Fibroblast of lung (primary cell): ENCODE results near the gene SGK1. TPM values are rescaled to one million over a fixed set of nuclear protein-coding genes. Genes with fewer than 3 reads are reported as not detected.
A peak's percentile ranks its signal among the peaks of the same experiment; 100 is the strongest.
"Not testable (repeated sequence)": the region's sequence is repeated elsewhere in the genome, so short reads cannot be mapped to it uniquely, and the experiment has no call there.

Experiments used
- DNase-seq, 2 donors: peaks; one replicate each; pipeline versions ENCODE4 v3.0.0 to v3.0.0-alpha.2; 2010; ENCODE audit warnings: low read depth in 2 of 2
- H2AFZ ChIP-seq: 2 replicates; pipeline ENCODE4 v1.5.1; 2012; ENCODE audit warnings: low read length, control low read depth, inconsistent platforms
- H3K27ac ChIP-seq: 2 replicates; pipeline ENCODE4 v1.5.1; 2011; ENCODE audit warnings: low read length, control low read depth; ENCODE audit not compliant: insufficient read depth
- H3K27me3 ChIP-seq: 2 replicates; pipeline ENCODE4 v1.5.1; 2011; ENCODE audit warnings: mild to moderate bottlenecking, low read length; ENCODE audit not compliant: control insufficient read depth, insufficient read depth
- H3K36me3 ChIP-seq: 2 replicates; pipeline ENCODE4 v1.5.1; 2011; ENCODE audit warnings: low read length; ENCODE audit not compliant: control insufficient read depth, insufficient read depth
- H3K4me1 ChIP-seq: 2 replicates; pipeline ENCODE4 v1.5.1; 2011; ENCODE audit warnings: low read length; ENCODE audit not compliant: control insufficient read depth, insufficient read depth; ENCODE audit errors: extremely low read depth
- H3K4me2 ChIP-seq: 2 replicates; pipeline ENCODE4 v1.5.1; 2011; ENCODE audit warnings: low read length, control low read depth; ENCODE audit not compliant: insufficient read depth; ENCODE audit errors: extremely low read depth
- H3K4me3 ChIP-seq, 4 experiments: fragments of 200-600 bp in 1 of 4; sonication (generic) in 1 of 4; replicated peaks in 1 of 4; 2 replicates each; pipeline ENCODE4 v1.5.1; 2011 to 2016; ENCODE audit warnings: low read length in 4 of 4, low read depth in 3 of 4, mild to moderate bottlenecking in 3 of 4, control low read depth in 2 of 4, inconsistent platforms in 1 of 4, mixed read lengths in 1 of 4; ENCODE audit not compliant: insufficient read depth in 1 of 4; ENCODE audit errors: control extremely low read depth in 1 of 4
- H3K79me2 ChIP-seq: 2 replicates; pipeline ENCODE4 v1.5.1; 2012; ENCODE audit warnings: mild to moderate bottlenecking, low read length, inconsistent platforms; ENCODE audit not compliant: control insufficient read depth, insufficient read depth
- H3K9ac ChIP-seq: 2 replicates; pipeline ENCODE4 v1.5.1; 2011; ENCODE audit warnings: mild to moderate bottlenecking, low read length, control low read depth; ENCODE audit not compliant: insufficient read depth
- H3K9me3 ChIP-seq: 2 replicates; pipeline ENCODE4 v1.5.1; 2012; ENCODE audit warnings: low read depth, low read length; ENCODE audit not compliant: control insufficient read depth, insufficient read depth
- H4K20me1 ChIP-seq: 2 replicates; pipeline ENCODE4 v1.5.1; 2011; ENCODE audit warnings: low read length; ENCODE audit not compliant: control insufficient read depth, insufficient read depth; ENCODE audit errors: extremely low read depth
- EZH2 ChIP-seq: IDR thresholded peaks from 2 replicates; pipeline ENCODE4 v1.5.1; 2012; ENCODE audit warnings: low read length, control low read depth, mild to moderate bottlenecking; ENCODE audit errors: missing control alignments
- polyA plus RNA-seq, 2 donors: library from polyadenylated mRNA; depleted of rRNA in 1 of 2; stranded (reverse) in 1 of 2; unstranded in 1 of 2; fragments of >200 nt; gene quantifications; 2 replicates each; pipeline ENCODE4 v1.2.1, GENCODE V29; 2011 to 2012; ENCODE audit warnings: missing spikeins in 1 of 2
- total RNA-seq: library from RNA; depleted of rRNA; stranded (reverse); fragments of >200 nt; gene quantifications from 2 replicates; pipeline ENCODE4 v1.2.1, GENCODE V29; 2014
- TF ChIP-seq, protein P1 (sequence below), 2 donors: IDR thresholded peaks in 1 of 2; conservative IDR thresholded peaks in 1 of 2; 1 replicate in 1 of 2; 2 replicates in 1 of 2; pipeline ENCODE4 v1.5.1; 2011 to 2012; ENCODE audit warnings: low read length in 2 of 2, control low read depth in 1 of 2, inconsistent platforms in 1 of 2, low read depth in 1 of 2, mild to moderate bottlenecking in 1 of 2

SGK1 gene
- total and polyA plus RNA-seq, 2 donors (not counting 1 experiment from before 2014, with no cell fraction given), result 132 to 154 TPM

DNA sequence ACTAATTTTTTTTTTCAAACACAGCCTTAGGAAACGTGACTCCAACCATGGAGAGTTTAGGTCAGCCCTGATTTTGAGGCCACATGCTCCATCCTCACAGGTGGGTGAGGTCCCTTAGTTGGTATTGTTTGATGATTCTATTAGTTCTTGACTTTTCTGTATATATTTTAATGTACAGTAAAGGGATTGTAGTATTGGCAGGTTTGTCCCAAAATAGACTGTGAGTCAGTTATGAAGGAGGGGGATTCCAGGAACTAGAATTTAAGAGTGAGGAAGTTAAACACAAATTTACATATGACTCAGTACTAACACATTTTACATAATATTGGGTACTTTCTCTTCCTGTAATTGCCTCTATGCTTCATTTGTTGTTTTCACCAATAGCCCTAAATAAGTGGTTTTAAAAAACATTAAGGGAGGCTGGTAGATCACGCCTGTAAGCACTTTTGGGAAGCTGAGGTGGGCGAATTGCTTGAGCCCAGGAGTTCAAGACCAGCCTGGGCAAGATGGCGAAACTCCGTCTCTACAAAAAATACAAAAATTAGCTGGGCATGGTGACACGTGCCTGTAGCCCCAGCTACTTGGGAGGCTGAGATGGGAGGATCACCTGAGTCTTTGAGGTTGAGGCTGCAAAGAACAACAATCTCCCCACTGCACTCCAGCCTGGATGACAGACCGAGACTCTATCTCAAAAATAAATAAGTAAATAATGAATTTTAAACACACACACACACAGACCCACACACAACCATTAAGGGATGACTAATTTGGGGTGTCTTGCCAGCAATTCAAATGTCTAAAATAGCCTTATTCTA lies 81.8 kb downstream of the SGK1 start:
- no peak for TF ChIP-seq EZH2
- TF ChIP-seq, protein P1, sequence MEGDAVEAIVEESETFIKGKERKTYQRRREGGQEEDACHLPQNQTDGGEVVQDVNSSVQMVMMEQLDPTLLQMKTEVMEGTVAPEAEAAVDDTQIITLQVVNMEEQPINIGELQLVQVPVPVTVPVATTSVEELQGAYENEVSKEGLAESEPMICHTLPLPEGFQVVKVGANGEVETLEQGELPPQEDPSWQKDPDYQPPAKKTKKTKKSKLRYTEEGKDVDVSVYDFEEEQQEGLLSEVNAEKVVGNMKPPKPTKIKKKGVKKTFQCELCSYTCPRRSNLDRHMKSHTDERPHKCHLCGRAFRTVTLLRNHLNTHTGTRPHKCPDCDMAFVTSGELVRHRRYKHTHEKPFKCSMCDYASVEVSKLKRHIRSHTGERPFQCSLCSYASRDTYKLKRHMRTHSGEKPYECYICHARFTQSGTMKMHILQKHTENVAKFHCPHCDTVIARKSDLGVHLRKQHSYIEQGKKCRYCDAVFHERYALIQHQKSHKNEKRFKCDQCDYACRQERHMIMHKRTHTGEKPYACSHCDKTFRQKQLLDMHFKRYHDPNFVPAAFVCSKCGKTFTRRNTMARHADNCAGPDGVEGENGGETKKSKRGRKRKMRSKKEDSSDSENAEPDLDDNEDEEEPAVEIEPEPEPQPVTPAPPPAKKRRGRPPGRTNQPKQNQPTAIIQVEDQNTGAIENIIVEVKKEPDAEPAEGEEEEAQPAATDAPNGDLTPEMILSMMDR (conservative IDR thresholded peaks at IDR 0.05 in 1 of 2, IDR thresholded peaks at IDR 0.05 in 1 of 2; ENCODE audit: low read depth in 1 of 2, low read length in 2 of 2), result no peak
- Histone ChIP-seq H3K79me2 (no peaks in the 10 kb centered on the region), H3K36me3 (no peaks in the 10 kb centered on the region), H3K4me1 (peaks cover 5% of the 10 kb centered on the region), H3K4me3 (no peak overlapping the region), H2AFZ (no peak overlapping the region), H3K4me2 (peak overlapping the region; percentile 62), H3K9me3 (no peaks in the 10 kb centered on the region), H3K27me3 (no peaks in the 10 kb centered on the region), H3K27ac (peak overlapping the region; percentile 40), H4K20me1 (no peaks in the 10 kb centered on the region), H3K9ac (no peak overlapping the region)
- peak; percentile 62 to 85 for DNase-seq

- not testable (repeated sequence) for H3K9ac ChIP-seq, H3K4me3 ChIP-seq, DNase-seq, H3K27me3 ChIP-seq, H3K27ac ChIP-seq, H3K36me3 ChIP-seq, H3K9me3 ChIP-seq, H4K20me1 ChIP-seq, H3K4me1 ChIP-seq, H2AFZ ChIP-seq, H3K4me2 ChIP-seq, H3K79me2 ChIP-seq
These were observed 82.6 kb downstream of the SGK1 start for GRCh38 chr6:134235334-134235733.

DNA sequence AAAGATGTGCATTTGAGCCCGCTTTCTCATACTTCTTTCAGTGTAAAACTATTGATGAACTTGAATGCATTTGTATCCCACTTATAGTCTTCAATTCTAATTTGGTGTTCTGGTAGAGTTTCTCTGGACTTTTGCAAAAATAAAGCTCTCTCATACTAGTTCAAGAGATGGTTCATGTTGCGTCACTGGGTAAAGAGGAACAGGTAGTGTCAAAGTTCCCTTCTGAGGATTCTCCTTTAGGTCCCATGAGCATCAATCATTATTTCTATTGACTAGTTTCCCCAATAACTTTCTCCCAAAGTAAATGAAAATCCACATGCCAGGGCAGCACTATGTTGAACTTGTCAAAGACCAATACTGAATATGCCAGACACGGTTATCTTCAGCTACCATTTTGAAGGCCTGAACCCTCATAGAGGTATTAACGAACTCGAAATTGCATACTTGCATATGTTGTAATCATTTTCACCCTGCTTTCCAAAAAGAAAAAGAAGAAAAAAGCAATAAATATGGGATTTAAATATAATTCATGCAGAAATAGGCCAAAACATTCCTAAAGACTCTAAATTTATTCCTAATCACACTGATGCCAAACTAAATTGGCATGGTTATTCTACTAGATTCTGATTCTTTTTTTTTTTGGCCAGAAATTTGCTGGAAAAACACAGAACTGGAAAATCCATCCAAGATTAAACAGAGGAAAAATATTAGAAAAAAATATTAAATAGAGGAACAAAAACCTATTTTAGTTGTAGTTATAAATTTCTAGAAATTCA lies 84.5 kb downstream of the SGK1 start:
- Histone ChIP-seq H3K27me3 (no peaks in the 10 kb centered on the region), H2AFZ (no peak overlapping the region), H3K9ac (no peak overlapping the region), H3K79me2 (no peaks in the 10 kb centered on the region), H3K27ac (no peak overlapping the region), H3K4me2 (no peak overlapping the region), H3K9me3 (no peaks in the 10 kb centered on the region), H3K4me1 (peaks cover 5% of the 10 kb centered on the region), H3K36me3 (no peaks in the 10 kb centered on the region), H4K20me1 (no peaks in the 10 kb centered on the region), H3K4me3 (no peak overlapping the region)
- no peak for TF ChIP-seq EZH2
- TF ChIP-seq, protein P1 (conservative IDR thresholded peaks at IDR 0.05 in 1 of 2, IDR thresholded peaks at IDR 0.05 in 1 of 2; ENCODE audit: low read depth in 1 of 2, low read length in 2 of 2), result no peak
- DNase-seq, result no peak
